Dermis blood vessel endothelial cell (primary cell): Measurements from ENCODE around the gene CYB5A. TPM values are rescaled to one million over a fixed set of nuclear protein-coding genes. Genes with fewer than 3 reads are reported as not detected.

ENCODE experiments used
- DNase-seq: peaks from one replicate; pipeline ENCODE4 v3.0.0; 2010
- total RNA-seq: library from RNA; depleted of rRNA; stranded (reverse); fragments of >200 nt; gene quantifications from 2 replicates; pipeline ENCODE4 v1.2.3, GENCODE V29; 2014

Gene CYB5A
- total RNA-seq, 1 donor from 2014 or later = 86.8 TPM

GRCh38 chr18:74276609-74277008, 15.2 kb downstream of the CYB5A start:
- no peak for DNase-seq

GRCh38 chr18:74275736-74276135, 16.0 kb downstream of the CYB5A start:
- no peak for DNase-seq

- DNase-seq = peak; percentile 29
Observed at GRCh38 chr18:74274700-74275099, 17.1 kb downstream of the CYB5A start.

GRCh38 chr18:74273394-74273793, 18.4 kb downstream of the CYB5A start:
- DNase-seq = no peak

- DNase-seq = no peak
Observed at GRCh38 chr18:74271635-74272034, 20.1 kb downstream of the CYB5A start.

GRCh38 chr18:74268933-74269620, 22.7 kb downstream of the CYB5A start:
- DNase-seq = no peak

GRCh38 chr18:74268175-74268574, 23.6 kb downstream of the CYB5A start:
- DNase-seq = no peak

- no peak for DNase-seq
Observed at GRCh38 chr18:74266161-74266560, 25.6 kb downstream of the CYB5A start.

- no peak for DNase-seq
Observed at GRCh38 chr18:74265546-74266098, 26.1 kb downstream of the CYB5A start.

- no peak for DNase-seq
Observed at GRCh38 chr18:74264303-74265020, 27.3 kb downstream of the CYB5A start.

GRCh38 chr18:74261053-74261713, 30.6 kb downstream of the CYB5A start:
- no peak for DNase-seq

- no peak for DNase-seq
Observed at GRCh38 chr18:74259347-74259746, 32.4 kb downstream of the CYB5A start.

- no peak for DNase-seq
Observed at GRCh38 chr18:74257083-74257482, 34.7 kb downstream of the CYB5A start.

- no peak for DNase-seq
Observed at GRCh38 chr18:74256190-74256589, 35.6 kb downstream of the CYB5A start.

- DNase-seq = peak; percentile 77
Observed at GRCh38 chr18:74255131-74255616, 36.6 kb downstream of the CYB5A start.

- no peak for DNase-seq
Observed at GRCh38 chr18:74252039-74252395, 39.7 kb downstream of the CYB5A start.

- peak; percentile 27 for DNase-seq
Observed at GRCh38 chr18:74251297-74252038, 40.3 kb downstream of the CYB5A start.

GRCh38 chr18:74250131-74250530, 41.6 kb downstream of the CYB5A start:
- DNase-seq = no peak

GRCh38 chr18:74249181-74249968, 42.4 kb downstream of the CYB5A start:
- DNase-seq = no peak

- no peak for DNase-seq
Observed at GRCh38 chr18:74248595-74248994, 43.2 kb downstream of the CYB5A start.

GRCh38 chr18:74248189-74248588, 43.6 kb downstream of the CYB5A start:
- no peak for DNase-seq

GRCh38 chr18:74244554-74244953, 47.2 kb downstream of the CYB5A start:
- no peak for DNase-seq
